ENCODE results near the gene UBE2A.

DNA sequence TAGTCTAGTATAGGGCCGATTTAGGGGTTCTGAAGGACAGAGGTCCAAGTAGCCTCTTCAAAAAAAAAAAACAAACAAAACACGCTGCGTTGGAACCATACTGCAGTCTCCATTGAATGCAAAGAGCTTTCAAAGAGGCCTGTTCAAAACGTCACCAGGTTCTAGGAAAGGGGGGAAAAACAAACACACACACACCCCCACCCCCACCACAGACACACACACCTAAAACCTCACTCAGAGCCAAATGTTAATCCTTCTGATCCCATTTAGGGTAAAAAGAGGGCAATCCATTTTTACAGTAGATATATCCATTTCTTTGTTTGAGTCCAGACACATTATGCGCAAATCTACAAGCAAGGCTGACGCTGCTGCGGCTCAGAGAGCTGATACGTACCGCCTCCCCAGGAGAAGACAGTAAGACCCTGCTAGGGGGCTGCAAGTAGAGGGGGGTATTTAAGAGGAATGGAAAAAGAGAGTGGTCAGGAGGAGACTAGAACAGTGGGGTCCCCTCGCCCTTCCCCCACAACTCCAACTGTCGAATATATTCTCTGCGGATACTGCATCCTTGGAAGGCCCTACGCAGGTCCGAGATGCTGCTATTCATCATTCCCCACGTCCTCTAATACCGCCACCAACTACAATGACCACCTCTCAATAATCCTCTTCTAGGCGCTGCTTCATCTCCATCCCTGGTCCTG is 30.6 kb downstream of the UBE2A start:
- TF ChIP-seq, protein P1, sequence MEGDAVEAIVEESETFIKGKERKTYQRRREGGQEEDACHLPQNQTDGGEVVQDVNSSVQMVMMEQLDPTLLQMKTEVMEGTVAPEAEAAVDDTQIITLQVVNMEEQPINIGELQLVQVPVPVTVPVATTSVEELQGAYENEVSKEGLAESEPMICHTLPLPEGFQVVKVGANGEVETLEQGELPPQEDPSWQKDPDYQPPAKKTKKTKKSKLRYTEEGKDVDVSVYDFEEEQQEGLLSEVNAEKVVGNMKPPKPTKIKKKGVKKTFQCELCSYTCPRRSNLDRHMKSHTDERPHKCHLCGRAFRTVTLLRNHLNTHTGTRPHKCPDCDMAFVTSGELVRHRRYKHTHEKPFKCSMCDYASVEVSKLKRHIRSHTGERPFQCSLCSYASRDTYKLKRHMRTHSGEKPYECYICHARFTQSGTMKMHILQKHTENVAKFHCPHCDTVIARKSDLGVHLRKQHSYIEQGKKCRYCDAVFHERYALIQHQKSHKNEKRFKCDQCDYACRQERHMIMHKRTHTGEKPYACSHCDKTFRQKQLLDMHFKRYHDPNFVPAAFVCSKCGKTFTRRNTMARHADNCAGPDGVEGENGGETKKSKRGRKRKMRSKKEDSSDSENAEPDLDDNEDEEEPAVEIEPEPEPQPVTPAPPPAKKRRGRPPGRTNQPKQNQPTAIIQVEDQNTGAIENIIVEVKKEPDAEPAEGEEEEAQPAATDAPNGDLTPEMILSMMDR (IDR thresholded peaks at IDR 0.05) = no peak
- TF ChIP-seq EP300 (IDR thresholded peaks at IDR 0.05; ENCODE audit: low read depth) = no peak
